SJSA1 (cell line): ENCODE results near the gene NACA. TPM values are rescaled to one million over a fixed set of nuclear protein-coding genes. Genes with fewer than 3 reads are reported as not detected.
"Not testable (repeated sequence)": the region's sequence is repeated elsewhere in the genome, so short reads cannot be mapped to it uniquely, and the experiment has no call there.

Experiments used
- DNase-seq, 2 experiments: peaks; one replicate each; pipeline ENCODE4 v3.0.0-alpha.2; 2015 to 2020; ENCODE audit warnings: low spot score in 2 of 2, low read depth in 1 of 2
- H3K27ac ChIP-seq: fragments of 250-450 bp; sonication (Bioruptor Pico); 2 replicates; pipeline ENCODE4 v1.5.1; 2020; ENCODE audit warnings: mild to moderate bottlenecking, moderate library complexity
- H3K27me3 ChIP-seq: fragments of 250-450 bp; sonication (Bioruptor Pico); replicated peaks from 2 replicates; pipeline ENCODE4 v1.5.1; 2020; ENCODE audit warnings: mild to moderate bottlenecking, moderate library complexity
- H3K36me3 ChIP-seq: fragments of 250-450 bp; sonication (Bioruptor Pico); 2 replicates; pipeline ENCODE4 v1.5.1; 2020; ENCODE audit warnings: mild to moderate bottlenecking
- H3K4me1 ChIP-seq: fragments of 250-450 bp; sonication (Bioruptor Pico); replicated peaks from 2 replicates; pipeline ENCODE4 v1.6.1; 2021; ENCODE audit warnings: mild to moderate bottlenecking
- H3K4me3 ChIP-seq: fragments of 250-450 bp; sonication (Bioruptor Pico); 2 replicates; pipeline ENCODE4 v1.5.1; 2020; ENCODE audit warnings: mild to moderate bottlenecking
- H3K9me3 ChIP-seq: fragments of 250-450 bp; sonication (Bioruptor Pico); replicated peaks from 2 replicates; pipeline ENCODE4 v1.5.1; 2020; ENCODE audit warnings: mild to moderate bottlenecking
- total RNA-seq: library from RNA; depleted of rRNA; stranded (reverse); fragments of >200 nt; shearing (Covaris generic); gene quantifications from 2 replicates; pipeline ENCODE4 v1.2.3, GENCODE V29; 2014

NACA gene
- total RNA-seq, 1 experiment from 2014 or later, result 1,148 TPM

GRCh38 chr12:56720731-56721151 is 4.4 kb downstream of the NACA start:
- DNase-seq, result no peak
- Histone ChIP-seq H3K27me3 (no peaks in the 10 kb centered on the region), H3K4me1 (peaks cover 19% of the 10 kb centered on the region), H3K9me3 (no peaks in the 10 kb centered on the region), H3K36me3 (peaks cover 77% of the 10 kb centered on the region), H3K4me3 (no peak overlapping the region), H3K27ac (no peak overlapping the region)

GRCh38 chr12:56719056-56719455 is 6.0 kb downstream of the NACA start:
- H3K36me3 ChIP-seq, result peaks cover 84% of the 10 kb centered on the region
- no peak overlapping the region for H3K27ac ChIP-seq
- H3K9me3 ChIP-seq, result no peaks in the 10 kb centered on the region
- no peak overlapping the region for H3K4me3 ChIP-seq
- H3K4me1 ChIP-seq, result peaks cover 16% of the 10 kb centered on the region
- DNase-seq, result no peak
- H3K27me3 ChIP-seq, result no peaks in the 10 kb centered on the region

- Histone ChIP-seq H3K4me3 (no peak overlapping the region), H3K27me3 (no peaks in the 10 kb centered on the region), H3K27ac (no peak overlapping the region), H3K9me3 (no peaks in the 10 kb centered on the region), H3K36me3 (peaks cover 84% of the 10 kb centered on the region), H3K4me1 (peaks cover 14% of the 10 kb centered on the region)
- no peak for DNase-seq
Measured at GRCh38 chr12:56718636-56719035, 6.5 kb downstream of the NACA start.

GRCh38 chr12:56718149-56718548 is 7.0 kb downstream of the NACA start:
- H3K9me3 ChIP-seq, result no peaks in the 10 kb centered on the region
- H3K27ac ChIP-seq, result no peak overlapping the region
- H3K36me3 ChIP-seq, result peaks cover 84% of the 10 kb centered on the region
- no peaks in the 10 kb centered on the region for H3K27me3 ChIP-seq
- no peak for DNase-seq
- H3K4me1 ChIP-seq, result peaks cover 9% of the 10 kb centered on the region
- H3K4me3 ChIP-seq, result no peak overlapping the region

- H3K4me3 ChIP-seq, result no peak overlapping the region
- no peaks in the 10 kb centered on the region for H3K9me3 ChIP-seq
- H3K36me3 ChIP-seq, result peaks cover 84% of the 10 kb centered on the region
- no peak for DNase-seq
- no peaks in the 10 kb centered on the region for H3K27me3 ChIP-seq
- H3K27ac ChIP-seq, result no peak overlapping the region
- H3K4me1 ChIP-seq, result no peaks in the 10 kb centered on the region
Measured at GRCh38 chr12:56716933-56717880, 7.9 kb downstream of the NACA start.

GRCh38 chr12:56716458-56716857 is 8.6 kb downstream of the NACA start:
- DNase-seq, result no peak
- H3K27me3 ChIP-seq, result no peaks in the 10 kb centered on the region
- no peaks in the 10 kb centered on the region for H3K4me1 ChIP-seq
- H3K4me3 ChIP-seq, result no peak overlapping the region
- no peak overlapping the region for H3K27ac ChIP-seq
- no peaks in the 10 kb centered on the region for H3K9me3 ChIP-seq
- peaks cover 84% of the 10 kb centered on the region for H3K36me3 ChIP-seq

GRCh38 chr12:56715798-56716197 is 9.3 kb downstream of the NACA start:
- no peaks in the 10 kb centered on the region for H3K27me3 ChIP-seq
- no peak overlapping the region for H3K27ac ChIP-seq
- H3K4me1 ChIP-seq, result no peaks in the 10 kb centered on the region
- H3K9me3 ChIP-seq, result no peaks in the 10 kb centered on the region
- no peak overlapping the region for H3K4me3 ChIP-seq
- H3K36me3 ChIP-seq, result peaks cover 83% of the 10 kb centered on the region
- DNase-seq, result no peak

GRCh38 chr12:56714431-56714929 is 10.6 kb downstream of the NACA start:
- H3K36me3 ChIP-seq, result peaks cover 70% of the 10 kb centered on the region
- H3K4me3 ChIP-seq, result no peak overlapping the region
- no peaks in the 10 kb centered on the region for H3K9me3 ChIP-seq
- no peaks in the 10 kb centered on the region for H3K4me1 ChIP-seq
- no peaks in the 10 kb centered on the region for H3K27me3 ChIP-seq
- no peak overlapping the region for H3K27ac ChIP-seq
- no peak for DNase-seq

GRCh38 chr12:56713345-56713744 is 11.8 kb downstream of the NACA start:
- H3K27me3 ChIP-seq, result no peaks in the 10 kb centered on the region
- H3K27ac ChIP-seq, result no peak overlapping the region
- peaks cover 62% of the 10 kb centered on the region for H3K36me3 ChIP-seq
- DNase-seq, result no peak
- H3K4me3 ChIP-seq, result no peak overlapping the region
- H3K9me3 ChIP-seq, result no peaks in the 10 kb centered on the region
- H3K4me1 ChIP-seq, result no peaks in the 10 kb centered on the region

GRCh38 chr12:56709759-56710376 is 15.2 kb downstream of the NACA start:
- Histone ChIP-seq H3K36me3 (peaks cover 40% of the 10 kb centered on the region), H3K27me3 (no peaks in the 10 kb centered on the region), H3K9me3 (no peaks in the 10 kb centered on the region), H3K4me3 (no peak overlapping the region), H3K27ac (no peak overlapping the region), H3K4me1 (no peaks in the 10 kb centered on the region)
- DNase-seq, result no peak

- H3K36me3 ChIP-seq, H3K4me3 ChIP-seq, H3K4me1 ChIP-seq, H3K27me3 ChIP-seq, DNase-seq, H3K9me3 ChIP-seq, H3K27ac ChIP-seq: not testable (repeated sequence)
Measured at GRCh38 chr12:56704522-56704921, 20.6 kb downstream of the NACA start.

- Histone ChIP-seq H3K9me3 (no peaks in the 10 kb centered on the region), H3K27me3 (no peaks in the 10 kb centered on the region), H3K27ac (no peak overlapping the region), H3K4me1 (no peaks in the 10 kb centered on the region), H3K36me3 (no peaks in the 10 kb centered on the region), H3K4me3 (no peak overlapping the region)
- DNase-seq, result no peak
Measured at GRCh38 chr12:56699020-56699661, 26.0 kb downstream of the NACA start.

GRCh38 chr12:56695327-56696101 is 29.6 kb downstream of the NACA start:
- H3K27me3 ChIP-seq, result no peaks in the 10 kb centered on the region
- H3K4me1 ChIP-seq, result no peaks in the 10 kb centered on the region
- H3K9me3 ChIP-seq, result no peaks in the 10 kb centered on the region
- no peak overlapping the region for H3K4me3 ChIP-seq
- DNase-seq, result no peak
- H3K36me3 ChIP-seq, result no peaks in the 10 kb centered on the region
- H3K27ac ChIP-seq, result no peak overlapping the region
